GM19193 (cell line): Measurements from ENCODE around the gene MEAK7.

ENCODE experiments used
- POLR2A ChIP-seq: IDR thresholded peaks from 4 replicates; pipeline ENCODE4 v1.6.1; 2011; ENCODE audit not compliant: insufficient read depth, insufficient read length; ENCODE audit errors: extremely low read depth

MEAK7 gene

DNA sequence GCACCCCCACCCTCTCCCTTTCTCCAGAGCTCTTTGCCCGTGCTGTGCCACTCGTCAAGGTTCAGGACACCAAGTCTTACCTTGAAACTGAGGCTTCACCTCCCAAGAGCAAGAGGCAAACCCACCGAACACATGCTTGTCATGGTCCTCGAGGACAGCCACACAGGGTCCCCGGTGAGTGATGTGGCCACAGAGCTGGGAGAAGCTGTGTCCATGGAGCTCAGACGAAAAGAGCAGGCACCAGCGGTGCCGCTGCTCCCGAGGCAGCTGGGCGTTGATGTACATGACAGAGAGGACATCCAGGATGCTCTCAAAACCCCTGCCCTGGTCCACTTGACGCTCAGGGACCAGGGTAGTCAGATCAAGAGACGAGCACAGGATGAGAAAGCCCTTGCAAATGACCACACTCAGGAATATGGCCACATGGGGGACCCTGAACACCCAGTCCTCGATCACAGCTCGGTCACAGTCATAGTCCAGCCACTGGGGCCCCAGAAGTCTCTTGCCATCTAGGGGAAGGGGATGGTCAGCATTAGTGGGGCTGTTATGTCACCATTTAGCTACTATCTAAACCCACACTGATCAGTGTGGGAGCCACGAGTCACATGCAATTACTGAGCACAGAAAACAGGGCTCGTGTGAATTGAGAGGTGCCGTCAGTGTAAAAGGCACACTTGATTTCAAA is 17.8 kb downstream of the MEAK7 start:
- no peak for TF ChIP-seq POLR2A

DNA sequence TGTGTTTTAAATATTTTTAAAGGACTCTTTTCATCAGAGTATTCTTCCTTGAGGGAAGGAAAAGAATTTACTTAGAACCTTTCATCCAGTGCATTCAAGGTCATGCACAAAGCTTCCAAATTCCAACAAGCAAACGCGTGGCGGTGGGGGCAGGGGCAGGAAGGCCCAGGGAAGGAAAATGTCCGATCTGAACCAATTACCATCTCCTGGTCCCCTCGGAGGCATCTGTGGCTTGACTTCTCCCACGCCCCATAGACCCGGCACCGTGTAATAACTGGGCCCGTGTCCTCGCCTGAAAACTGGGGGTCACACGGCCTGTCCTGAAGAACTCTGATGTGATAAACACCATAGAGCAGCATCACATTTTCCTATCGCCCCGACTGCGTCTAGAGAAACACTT is 18.3 kb downstream of the MEAK7 start:
- no peak for TF ChIP-seq POLR2A

GRCh38 chr16:84485255-84486010 is 19.0 kb downstream of the MEAK7 start:
- TF ChIP-seq POLR2A, result no peak

- TF ChIP-seq POLR2A, result no peak
Observed at GRCh38 chr16:84484579-84485254, 19.7 kb downstream of the MEAK7 start.

- TF ChIP-seq POLR2A, result no peak
Observed at GRCh38 chr16:84483882-84484565, 20.4 kb downstream of the MEAK7 start.

GRCh38 chr16:84482951-84483881 is 21.2 kb downstream of the MEAK7 start:
- no peak for TF ChIP-seq POLR2A

DNA sequence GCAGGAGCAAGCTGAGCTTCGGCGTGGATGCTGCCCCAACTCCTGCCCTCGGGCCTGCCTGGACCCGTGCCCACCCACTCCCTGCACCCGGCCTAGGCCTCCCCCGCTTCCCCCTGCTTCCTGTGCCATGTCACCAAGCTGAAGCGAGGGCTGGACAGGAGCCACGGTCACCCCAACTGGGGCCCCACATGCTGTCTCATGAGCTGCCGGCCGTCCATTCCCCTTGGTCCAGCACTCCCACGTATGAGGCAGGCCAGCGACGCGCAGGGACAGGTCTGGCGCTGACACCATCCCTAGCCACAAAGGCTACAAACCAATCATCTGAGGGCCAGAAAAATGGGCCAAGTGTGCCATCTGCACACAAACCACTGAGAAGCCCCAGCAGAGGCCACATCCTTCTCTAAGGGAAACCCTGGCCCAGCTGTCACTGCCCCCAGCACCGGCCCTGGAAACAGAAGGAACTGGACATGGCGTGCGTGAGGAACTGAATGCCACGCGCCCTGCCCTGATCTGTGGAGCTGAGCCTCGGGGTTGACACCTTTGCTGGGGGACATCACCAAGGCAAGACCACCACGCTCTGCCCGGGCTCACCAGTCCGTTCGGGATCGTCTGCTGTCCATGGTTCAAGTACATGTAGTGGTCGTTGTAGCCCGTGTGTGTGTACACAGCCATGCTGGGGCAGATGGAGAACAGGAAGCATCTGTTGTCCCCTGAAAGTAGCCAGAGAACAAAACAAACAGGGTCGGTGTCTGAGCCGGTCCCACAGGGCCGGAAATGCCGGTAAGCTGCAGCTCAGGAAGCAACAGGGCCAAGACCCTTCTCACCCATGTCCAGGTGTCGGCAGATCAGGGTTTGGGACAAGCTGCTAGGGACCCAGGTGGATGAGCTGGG is 22.2 kb downstream of the MEAK7 start:
- no peak for TF ChIP-seq POLR2A

DNA sequence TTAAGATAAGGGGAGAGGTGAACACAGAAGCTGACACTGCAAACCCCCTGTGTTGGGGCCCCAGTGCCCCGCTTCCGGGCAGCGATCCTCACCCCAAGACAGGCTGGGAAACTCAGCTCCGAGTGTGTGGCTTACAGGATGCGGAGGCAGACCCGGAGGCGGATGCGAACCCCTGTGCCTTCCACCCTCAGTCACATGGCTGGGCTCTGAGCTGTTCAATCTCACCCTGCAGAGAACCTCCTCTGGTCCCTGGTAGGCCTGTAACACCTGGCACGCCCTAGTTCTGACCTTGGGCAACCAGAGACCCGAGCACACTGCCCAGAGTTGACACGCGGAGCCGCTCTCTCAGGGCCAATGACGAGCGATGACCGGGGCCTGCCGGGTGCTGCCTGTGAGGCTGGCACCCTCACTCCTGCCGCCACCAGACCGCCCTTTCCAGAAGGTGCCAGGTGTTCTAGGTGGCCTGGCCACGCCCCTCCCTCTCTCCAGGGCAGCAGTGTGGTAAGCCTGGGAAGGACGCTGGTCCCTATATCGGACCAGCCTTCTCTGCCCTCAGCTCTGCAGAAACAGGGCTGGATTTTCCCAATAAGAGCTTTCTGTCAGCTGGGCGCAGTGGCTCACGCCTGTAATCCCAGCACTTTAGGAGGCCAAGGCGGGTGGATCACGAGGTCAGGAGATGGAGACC is 23.3 kb downstream of the MEAK7 start:
- TF ChIP-seq POLR2A, result no peak

DNA sequence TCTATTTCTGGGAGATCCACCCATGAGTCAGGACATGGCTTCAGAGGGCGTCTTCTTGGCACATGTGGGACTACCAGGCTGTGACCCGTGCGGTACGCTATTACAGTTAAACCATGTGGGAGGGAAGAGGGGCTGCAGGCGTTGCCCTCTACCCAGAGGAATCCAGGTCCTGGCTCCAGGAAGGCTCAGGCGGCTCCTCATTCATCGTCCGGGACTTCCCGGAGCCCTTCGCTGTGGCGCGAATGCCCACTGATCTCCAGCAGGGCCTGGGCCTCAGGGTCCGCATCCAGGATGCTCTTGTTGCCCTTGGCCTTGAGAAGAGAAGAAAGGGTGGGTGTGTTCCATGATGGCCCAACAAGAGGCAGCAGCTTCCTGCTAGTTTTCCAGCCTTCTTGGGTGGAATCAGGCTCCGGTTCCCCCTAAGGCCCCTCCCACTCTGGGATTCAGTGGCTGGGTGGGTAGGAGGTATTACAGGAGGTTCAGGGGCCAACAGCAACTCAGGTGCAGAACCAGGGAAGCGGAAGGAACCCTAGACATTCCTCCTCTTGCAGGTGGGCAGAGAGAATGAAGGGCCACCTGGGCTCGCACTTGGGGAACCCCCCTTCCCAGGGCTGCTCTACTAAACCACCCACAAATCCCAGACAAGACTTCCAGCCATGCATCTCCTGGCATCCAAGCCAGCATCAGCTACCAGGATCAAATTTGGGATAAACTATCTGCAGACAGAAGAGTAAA is 24.6 kb downstream of the MEAK7 start:
- no peak for TF ChIP-seq POLR2A

- no peak for TF ChIP-seq POLR2A
Observed at GRCh38 chr16:84478172-84478947, 26.1 kb downstream of the MEAK7 start.

- no peak for TF ChIP-seq POLR2A
Observed at GRCh38 chr16:84477661-84478060, 26.8 kb downstream of the MEAK7 start.
